Middle frontal gyrus (tissue), 1 donor: ENCODE results near the gene SMAD6.

ENCODE experiments used
- DNase-seq: peaks from one replicate; pipeline ENCODE4 v3.0.0-alpha.2; 2015; ENCODE audit warnings: low spot score; ENCODE audit errors: extremely low spot score

SMAD6 gene

DNA sequence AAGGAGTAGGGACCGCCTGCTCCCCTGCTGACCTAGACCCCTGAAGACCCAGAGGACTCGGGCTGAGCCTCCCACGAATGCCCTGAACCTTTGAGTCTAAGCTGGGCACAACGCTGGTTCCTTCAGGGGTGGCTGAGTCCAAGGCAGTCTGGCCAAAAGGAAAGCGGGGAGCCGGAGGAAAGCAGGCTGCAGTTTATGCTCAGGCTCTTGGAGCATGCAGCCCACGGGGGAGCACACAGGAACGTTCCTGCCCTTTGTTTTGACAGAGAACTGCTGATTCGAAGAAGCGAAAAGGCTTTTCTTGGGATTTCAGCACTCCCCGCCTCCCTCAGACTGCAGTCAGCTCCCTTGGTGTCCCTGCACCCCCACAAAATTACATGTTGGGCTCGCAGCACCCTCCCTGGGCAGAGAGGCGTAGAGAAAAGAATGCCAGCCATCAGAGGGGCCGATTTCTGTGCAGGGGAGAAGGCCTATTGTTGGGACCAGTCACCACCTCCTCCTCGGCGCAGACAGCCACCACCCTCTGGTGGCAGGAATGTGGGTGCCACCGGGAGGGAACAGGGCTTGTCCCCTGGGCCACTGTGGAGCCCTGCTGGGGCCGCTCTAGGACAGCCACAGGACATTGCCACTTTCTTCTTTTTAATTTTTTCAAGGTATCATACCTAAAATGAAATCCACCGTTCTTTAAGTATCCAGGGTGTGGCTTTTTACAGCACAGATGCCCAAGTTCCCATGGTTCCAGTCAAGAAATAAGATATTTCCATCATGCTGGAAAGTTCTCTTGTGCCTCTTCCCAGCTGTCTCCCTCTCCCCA is 72.2 kb downstream of the SMAD6 start:
- peak; percentile 24 for DNase-seq

DNA sequence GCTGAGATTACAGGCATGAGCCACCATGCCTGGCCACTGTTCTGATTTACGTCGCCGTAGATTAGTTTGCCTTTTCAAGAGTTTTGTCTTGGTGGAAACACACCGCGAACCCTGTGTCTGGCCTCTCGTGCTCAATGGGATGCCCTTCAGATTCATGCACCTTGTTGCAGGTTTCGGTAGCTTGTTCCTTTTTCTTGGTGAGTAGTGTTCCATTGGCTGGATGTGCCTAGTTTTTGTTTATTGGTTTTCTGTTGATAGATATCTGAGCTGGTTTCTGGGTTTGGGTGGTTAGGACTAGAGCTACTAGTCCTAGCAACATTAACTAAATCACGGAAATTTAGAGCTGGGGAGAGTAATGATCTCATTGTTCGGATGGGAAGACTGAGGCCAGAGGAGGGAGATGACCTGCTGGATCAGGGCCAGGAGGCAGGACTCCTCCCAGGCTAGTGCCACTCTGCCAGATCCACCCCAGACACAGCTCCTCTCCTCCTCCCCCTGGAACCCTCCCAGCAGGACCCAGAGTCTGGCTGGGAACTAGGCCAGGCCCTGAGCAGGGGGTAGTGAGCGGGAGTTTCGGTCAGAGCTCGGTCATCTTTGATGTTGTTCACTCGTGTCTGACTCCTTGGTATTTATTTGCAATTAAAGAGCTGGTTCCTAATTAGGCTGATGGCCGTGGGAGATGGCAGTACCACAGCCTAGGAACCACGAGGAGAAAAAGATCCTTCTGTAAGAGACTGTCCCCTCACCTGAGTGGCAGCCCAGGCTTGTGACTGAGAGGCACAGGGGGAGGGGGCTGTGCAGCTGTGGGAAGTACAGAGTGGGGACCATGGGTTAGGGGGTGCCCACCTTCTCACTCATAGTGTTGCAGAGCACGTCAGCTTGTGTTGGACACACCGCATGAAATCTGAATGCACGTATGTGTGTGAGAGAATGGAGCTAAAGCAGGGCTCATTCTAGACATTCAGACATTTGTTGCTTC is 73.4 kb downstream of the SMAD6 start:
- DNase-seq, result no peak

DNA sequence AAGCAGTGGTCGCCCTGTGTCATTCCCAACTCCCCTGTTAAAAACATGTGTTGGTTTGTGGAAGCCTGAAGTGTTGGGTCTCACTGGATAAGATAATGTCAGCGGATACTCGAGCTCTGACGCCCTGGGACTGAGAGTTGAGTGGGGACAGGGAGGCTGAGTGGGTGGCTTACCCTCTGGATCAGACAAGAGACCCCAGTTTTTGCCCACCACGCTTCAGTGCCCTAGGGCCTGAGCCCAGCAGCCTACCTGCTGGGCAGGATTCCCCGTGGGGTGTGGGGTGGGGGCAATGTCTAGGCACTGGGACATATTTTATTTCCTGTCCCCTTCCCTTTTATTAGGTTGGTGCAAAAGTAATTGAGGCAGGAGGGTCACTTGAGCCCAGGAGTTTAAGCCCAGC is 75.0 kb downstream of the SMAD6 start:
- no peak for DNase-seq

DNA sequence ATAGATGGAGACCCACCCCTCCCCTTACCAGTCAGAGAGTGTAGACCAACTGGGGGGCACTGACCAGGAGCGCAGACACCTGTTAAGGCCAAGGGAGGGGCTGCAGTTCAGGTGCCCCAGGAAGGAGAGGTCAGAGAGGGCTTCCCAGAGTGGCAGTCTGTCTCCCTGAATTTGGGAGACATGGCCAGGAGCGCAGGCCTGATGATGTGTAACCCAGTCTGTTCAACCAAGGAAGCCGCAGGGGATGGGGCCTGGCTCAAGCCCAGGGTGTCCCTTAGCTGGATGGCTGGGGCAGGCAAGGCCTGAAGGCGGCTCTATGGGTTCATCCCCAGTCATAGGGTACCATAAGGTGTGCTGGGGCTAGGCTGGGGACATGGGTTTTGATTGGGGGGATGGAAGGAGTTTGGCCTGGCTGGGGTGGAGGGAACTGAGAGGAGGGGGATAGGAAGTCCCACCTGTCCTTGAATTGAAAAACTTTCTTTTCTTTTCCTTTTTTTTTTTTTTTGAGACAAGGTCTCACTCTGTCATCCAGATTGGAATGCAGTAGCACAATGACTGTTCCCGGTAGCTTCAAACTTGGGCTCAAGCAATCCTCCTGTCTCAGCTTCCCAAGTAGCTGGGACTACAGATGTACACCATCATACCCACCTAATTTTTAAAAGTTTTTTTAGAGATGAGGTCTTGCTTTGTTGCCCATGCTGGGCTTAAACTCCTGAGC is 75.7 kb downstream of the SMAD6 start:
- DNase-seq, result no peak

DNA sequence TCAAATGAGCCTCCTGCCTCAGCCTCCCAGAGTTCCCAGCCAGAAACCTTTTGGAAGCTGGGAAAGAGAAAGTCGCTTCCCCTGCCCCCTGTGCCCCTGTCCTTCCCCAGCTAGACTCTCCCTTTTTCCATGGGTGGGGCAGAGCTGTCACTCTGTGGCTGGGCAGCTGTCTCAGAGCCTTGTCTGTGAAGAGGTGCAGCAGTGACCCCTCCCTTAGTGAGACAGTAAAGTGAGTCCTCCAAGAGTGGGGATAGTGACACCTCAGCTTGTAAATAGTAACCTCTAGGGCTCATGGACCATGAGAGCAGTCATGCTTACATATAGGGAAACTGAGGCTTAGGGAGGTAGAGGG is 76.3 kb downstream of the SMAD6 start:
- no peak for DNase-seq

DNA sequence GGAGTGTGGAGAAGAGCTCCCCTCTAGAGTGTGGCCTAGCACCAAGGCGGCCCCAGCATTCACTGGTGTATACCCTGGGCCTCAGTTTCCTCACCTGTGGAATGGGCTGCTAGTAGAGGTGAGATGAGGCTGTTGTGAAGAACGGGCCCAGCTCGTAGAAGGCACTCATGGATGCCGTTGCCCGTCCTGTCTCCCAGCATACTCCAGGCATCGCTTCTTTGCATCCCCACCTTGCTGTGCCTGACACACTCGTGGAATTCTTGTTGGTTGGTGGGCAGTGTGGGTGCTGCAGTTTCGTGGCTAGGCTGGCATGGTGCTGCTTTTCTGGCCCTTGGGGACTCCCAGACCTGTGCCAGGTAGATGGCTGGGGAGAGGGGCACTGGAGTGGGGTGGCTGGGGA is 76.7 kb downstream of the SMAD6 start:
- DNase-seq, result no peak

DNA sequence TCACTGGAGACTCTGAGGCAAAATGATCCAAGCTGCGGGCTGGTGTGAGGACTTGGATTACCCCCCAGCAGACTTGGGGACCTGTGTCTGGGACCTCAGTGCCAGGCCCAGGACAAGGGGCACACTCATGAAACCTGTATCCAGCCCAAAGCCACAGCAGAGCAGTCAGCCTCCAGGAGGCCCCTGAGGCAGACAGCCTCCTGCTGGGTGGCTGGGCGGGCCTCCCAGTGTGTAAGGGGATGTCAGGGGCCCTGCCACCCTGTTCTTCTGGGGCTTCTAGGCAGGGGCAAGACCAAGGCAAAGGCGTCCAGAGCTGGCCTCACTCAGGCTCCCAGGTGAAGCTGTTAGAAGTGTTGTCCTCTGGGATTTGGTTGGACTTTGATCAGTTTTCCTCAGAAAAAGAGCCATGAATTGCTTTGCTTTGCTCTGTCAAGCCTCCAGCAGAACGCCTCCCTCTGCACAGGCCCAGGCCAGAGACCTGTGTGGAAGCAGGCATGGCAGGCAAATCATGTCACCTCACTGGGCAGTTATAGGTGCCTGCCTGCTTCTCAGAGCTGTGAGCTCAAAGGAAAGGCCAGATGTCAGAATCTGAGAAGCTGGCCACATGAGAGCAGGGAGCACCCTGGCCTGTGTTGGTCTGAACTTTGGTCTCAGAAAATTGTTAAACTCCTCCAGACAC is 77.4 kb downstream of the SMAD6 start:
- no peak for DNase-seq

DNA sequence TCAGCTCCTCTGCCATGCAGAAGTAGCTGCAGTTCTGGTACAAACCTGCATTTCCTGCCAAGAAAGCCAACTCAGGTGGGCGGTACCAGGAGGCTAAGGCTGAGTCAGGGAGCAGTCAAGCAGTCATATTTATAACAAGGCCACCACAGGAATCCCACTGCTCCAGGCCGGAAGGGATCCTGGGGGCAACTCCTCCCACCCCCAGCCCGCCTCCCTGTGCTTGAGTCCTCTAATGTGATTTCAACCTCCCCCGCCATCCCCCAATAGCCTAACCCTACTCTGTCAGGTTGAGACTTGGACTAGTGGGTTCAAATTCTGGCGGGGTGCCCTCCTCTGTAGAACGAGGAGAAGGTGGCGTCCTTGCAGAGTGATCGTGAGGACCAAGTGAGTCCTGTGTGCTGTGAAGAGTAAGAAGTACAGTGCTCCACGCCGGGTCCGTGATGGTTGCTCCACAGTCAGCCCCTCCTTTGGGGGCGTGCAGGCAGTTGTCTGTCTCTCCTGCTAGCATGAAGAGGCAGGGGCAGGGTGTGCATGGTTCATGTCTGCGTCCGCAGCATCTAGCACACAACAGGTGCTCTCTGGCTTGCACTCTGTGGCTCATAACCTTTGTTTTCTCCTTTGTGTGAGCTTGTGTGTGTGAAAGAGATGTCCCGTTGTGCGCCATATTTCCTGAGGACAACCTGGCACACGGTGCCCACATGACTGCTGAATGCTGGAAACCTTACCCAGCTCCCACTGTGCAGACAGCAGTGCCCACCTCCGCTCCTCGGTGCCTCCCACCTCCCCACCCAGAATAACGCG is 78.3 kb downstream of the SMAD6 start:
- DNase-seq, result no peak

DNA sequence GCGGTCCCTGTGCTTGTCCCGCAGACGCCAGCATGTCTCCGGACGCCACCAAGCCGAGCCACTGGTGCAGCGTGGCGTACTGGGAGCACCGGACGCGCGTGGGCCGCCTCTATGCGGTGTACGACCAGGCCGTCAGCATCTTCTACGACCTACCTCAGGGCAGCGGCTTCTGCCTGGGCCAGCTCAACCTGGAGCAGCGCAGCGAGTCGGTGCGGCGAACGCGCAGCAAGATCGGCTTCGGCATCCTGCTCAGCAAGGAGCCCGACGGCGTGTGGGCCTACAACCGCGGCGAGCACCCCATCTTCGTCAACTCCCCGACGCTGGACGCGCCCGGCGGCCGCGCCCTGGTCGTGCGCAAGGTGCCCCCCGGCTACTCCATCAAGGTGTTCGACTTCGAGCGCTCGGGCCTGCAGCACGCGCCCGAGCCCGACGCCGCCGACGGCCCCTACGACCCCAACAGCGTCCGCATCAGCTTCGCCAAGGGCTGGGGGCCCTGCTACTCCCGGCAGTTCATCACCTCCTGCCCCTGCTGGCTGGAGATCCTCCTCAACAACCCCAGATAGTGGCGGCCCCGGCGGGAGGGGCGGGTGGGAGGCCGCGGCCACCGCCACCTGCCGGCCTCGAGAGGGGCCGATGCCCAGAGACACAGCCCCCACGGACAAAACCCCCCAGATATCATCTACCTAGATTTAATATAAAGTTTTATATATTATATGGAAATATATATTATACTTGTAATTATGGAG is 79.1 kb downstream of the SMAD6 start:
- no peak for DNase-seq

DNA sequence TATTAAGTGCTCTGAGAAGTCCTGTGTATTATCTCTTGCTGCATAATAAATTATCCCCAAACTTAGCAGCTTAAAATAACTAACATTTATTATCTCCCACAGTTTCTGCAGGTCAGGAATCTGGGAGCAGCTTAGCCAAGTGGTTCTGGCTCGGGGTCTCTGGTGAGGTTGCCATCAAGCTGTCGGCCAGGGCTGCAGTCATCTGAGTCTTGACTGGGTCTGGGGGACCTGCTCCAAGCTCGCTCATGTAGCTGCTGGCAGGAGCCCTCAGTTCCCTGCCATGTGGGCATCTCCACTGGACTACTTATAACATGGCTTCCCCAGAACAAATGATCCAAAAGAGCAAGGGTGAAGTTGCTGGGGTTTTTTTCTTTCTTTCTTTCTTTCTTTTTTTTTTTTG is 80.7 kb downstream of the SMAD6 start:
- DNase-seq, result no peak

DNA sequence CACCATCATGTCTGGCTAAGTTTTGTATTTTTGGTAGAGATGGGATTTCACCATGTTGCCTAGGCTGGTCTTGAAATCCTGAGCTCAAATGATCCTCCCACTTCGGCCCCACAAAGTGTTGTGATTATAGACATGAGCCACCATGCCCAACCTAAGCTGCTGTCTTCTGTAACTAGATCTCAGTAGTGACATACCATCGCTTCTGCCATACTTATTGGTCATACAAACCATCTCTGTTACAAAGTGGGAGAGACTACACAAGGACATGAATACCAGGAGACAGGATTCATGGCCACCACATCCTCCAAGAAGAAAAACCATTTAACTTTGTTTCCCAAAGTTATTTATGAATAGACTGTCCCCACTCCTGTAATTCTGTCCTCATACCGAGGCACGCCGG is 81.3 kb downstream of the SMAD6 start:
- DNase-seq, result no peak

DNA sequence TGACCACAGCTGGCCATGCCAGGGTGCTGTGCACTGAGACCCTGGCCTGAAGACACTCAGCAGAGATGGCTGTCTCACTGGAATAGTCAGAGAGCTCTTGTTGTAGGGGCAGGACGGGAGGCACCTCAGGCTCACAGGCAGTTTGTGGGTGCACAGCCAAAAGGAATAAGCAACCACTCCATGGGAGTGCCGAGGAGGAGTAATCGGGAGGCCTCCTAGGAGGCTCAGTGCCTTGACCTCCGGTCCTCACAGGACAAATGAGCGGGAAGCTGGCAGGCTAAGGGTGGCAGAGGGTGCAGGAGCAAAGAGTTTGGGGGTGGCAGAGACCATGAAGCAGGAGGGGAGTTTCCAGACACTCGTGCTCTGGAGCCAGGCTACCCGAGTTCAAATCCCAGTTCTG is 81.7 kb downstream of the SMAD6 start:
- DNase-seq, result no peak

DNA sequence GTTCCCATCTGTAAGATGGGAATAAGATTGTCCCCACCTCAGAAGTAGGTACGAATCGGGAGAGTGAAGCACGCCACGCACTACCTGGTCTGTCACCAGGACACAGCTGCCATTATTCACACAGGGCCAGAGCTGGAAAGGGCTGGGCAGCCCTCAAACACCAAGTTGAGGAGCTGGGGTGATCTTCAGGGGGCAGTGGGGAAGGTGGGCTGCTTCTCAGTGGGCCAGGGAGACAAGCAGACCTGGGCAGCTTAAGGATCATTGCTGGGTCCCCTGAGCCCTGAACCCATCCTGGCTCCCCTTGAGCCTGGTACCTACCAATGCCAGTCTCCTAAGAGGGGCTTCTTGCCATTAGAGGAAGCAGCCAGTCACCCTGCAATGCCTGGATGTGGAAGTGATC is 82.1 kb downstream of the SMAD6 start:
- DNase-seq, result no peak

DNA sequence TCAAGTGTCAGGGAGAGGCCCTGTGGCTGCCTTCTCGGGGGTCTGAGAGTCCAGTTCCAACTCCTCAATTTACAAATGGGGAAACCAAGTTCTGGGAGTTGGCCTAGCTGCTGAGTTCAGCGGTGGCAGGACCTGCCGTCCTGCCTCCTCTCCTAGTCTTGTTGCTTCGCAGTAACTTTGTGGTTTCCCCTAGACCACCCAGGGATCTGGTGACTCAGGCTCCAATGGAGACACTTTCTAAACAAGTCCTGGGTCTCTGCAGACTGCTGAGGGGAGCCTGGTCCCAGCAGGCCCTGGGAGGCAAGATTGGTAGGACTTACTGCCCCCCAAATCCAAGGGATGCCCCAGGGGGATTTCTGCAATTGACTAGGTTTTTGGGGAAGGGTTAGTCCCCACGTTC is 83.6 kb downstream of the SMAD6 start:
- DNase-seq, result no peak

DNA sequence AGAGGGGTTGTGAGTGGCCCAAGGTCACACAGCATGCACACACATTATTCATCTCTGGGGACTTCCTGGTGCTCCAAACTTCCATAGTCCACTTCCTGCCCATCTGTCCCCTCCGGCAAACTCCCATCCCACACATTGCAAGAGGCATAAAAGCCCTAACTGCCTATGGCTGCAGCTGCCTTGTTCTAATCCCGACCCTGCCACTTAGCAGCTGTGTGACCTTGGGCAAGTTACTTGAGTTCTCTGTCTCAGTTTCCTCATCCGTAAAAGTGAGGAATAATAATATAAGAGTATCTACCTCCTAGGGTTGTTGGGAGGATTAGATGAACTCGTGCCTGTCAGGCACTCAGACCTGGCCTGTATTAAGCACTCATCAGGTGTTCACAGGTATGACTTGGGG is 84.2 kb downstream of the SMAD6 start:
- DNase-seq, result no peak

DNA sequence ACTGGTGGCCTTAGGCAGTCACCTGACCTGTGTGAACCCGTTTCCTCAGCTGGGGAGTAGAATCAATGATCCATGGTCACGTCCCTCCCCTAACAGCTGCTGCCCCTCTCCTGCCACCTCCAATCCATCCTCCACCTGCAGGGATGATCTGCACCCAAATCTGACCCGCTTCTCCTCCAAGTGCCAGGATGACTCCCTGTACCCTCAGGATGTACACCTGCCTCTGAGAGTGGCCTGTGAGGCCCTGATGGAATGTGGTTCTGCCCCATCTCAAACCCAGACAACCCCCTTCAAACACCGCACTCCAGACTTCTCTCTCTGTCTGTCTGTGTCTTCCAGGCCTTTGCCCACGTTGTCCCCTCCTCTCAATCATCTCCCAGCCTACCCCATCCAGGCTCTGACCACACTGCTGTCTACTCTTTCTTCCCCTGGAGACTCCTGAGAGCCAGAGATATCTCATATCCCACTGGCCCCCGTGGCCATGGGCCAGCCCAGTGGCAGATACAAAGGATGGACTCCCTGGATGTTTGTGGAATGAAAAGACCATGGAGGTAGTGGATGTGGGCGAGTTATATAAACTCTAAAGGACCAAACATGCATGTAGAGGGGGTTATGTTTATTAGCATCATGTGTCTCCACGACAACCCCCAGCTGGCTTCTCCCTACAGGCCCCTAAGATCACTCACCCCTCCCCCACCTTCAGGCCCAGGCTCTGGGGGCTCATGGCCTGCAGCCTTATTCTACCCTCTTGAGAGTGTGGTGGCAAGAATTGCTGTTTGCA is 84.9 kb downstream of the SMAD6 start:
- DNase-seq, result no peak

DNA sequence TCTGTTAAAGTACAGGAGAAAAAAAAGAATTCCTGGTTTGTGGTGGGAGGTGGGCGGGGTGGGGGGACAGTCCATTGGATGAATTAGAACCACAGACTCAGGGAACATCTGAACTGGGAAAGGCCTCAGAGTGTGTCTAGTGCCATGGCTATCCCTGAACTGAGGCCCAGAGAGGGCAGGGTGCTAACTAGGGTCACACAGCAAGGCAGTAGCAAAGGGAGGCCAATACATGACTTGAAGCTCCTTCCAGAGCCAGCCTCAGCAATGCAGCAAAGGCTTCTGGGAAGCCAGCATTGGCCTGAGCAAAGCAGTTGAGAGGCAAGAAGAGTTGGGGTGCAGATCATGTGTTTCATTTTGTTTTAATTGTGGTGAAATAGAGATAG is 85.4 kb downstream of the SMAD6 start:
- no peak for DNase-seq

DNA sequence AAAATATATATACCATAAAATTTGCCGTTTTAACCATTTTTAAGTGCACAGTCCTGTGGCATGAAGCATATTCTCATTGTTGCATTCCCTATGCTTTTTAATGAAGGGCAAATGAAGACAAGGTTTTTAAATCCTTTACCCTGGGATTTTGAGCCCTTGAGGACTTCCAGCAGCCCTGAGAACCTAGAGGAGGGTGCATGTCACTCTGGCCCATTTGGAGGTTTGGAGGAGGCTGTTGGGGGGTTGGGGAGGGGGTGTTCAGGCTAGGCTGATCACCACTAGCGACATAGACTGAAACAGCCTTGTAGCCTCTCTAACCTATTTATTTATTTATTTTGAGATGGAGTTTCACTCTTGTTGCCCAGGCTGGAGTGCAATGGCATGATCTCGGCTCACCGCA is 86.0 kb downstream of the SMAD6 start:
- DNase-seq, result no peak
